HepG2 (cell line): ENCODE measurements around the gene SBK1. TPM values are rescaled to one million over a fixed set of nuclear protein-coding genes. Genes with fewer than 3 reads are reported as not detected.

Experiments
- ATF3 ChIP-seq: sonication (generic); formaldehyde crosslinking; IDR thresholded peaks from 2 replicates; pipeline ENCODE4 v1.4.0; 2020; ENCODE audit warnings: missing genetic modification reagents
- BHLHE40 ChIP-seq: IDR thresholded peaks from 2 replicates; pipeline ENCODE4 v1.6.1; 2011; ENCODE audit warnings: low read length, improper control_type of control experiment
- BRF2 ChIP-seq: sonication (generic); formaldehyde crosslinking; IDR thresholded peaks from 2 replicates; pipeline ENCODE4 v1.8.1; 2022; ENCODE audit warnings: mild to moderate bottlenecking, missing genetic modification reagents
- HINFP ChIP-seq: sonication (generic); formaldehyde crosslinking; IDR thresholded peaks from 2 replicates; pipeline ENCODE4 v1.4.0; 2020; ENCODE audit warnings: low read depth, mild to moderate bottlenecking, missing genetic modification reagents
- HNF1A ChIP-seq, 2 experiments: sonication (generic) in 1 of 2; formaldehyde crosslinking in 1 of 2; IDR thresholded peaks; 2 replicates each; pipeline versions ENCODE4 v1.4.0 to v1.6.1; 2016 to 2020; ENCODE audit warnings: borderline replicate concordance in 1 of 2, low read depth in 1 of 2, mild to moderate bottlenecking in 1 of 2, missing genetic modification reagents in 1 of 2
- KLF9 ChIP-seq: IDR thresholded peaks from 2 replicates; pipeline ENCODE4 v1.6.1; 2016; ENCODE audit warnings: low read depth
- MAFG ChIP-seq: sonication (generic); formaldehyde crosslinking; IDR thresholded peaks from 2 replicates; pipeline ENCODE4 v1.5.1; 2020; ENCODE audit warnings: mild to moderate bottlenecking, missing genetic modification reagents
- MXD1 ChIP-seq: sonication (generic); formaldehyde crosslinking; IDR thresholded peaks from 2 replicates; pipeline ENCODE4 v1.4.0; 2020; ENCODE audit warnings: mild to moderate bottlenecking, missing genetic modification reagents
- RAD21 ChIP-seq: fragments of 450-650 bp; formaldehyde crosslinking; IDR thresholded peaks from 2 replicates; pipeline ENCODE4 v1.5.0; 2020; ENCODE audit warnings: mild to moderate bottlenecking
- REPIN1 ChIP-seq: sonication (generic); formaldehyde crosslinking; IDR thresholded peaks from 2 replicates; pipeline ENCODE4 v1.8.0; 2022; ENCODE audit warnings: missing genetic modification reagents, low read depth, mild to moderate bottlenecking, borderline replicate concordance
- SALL1 ChIP-seq: sonication (generic); formaldehyde crosslinking; IDR thresholded peaks from 2 replicates; pipeline ENCODE4 v1.8.0; 2022; ENCODE audit warnings: mild to moderate bottlenecking, missing genetic modification reagents
- SKI ChIP-seq: fragments of 450-650 bp; IDR thresholded peaks from one replicate; pipeline ENCODE4 v1.6.1; 2018; ENCODE audit warnings: mild to moderate bottlenecking; ENCODE audit not compliant: partially characterized antibody
- SOX5 ChIP-seq: IDR thresholded peaks from 2 replicates; pipeline ENCODE4 v1.6.1; 2016; ENCODE audit warnings: borderline replicate concordance
- ZGPAT ChIP-seq: IDR thresholded peaks from 2 replicates; pipeline ENCODE4 v1.6.1; 2016; ENCODE audit warnings: mild to moderate bottlenecking
- ZNF10 ChIP-seq: sonication (generic); formaldehyde crosslinking; IDR thresholded peaks from 2 replicates; pipeline ENCODE4 v1.4.0; 2020; ENCODE audit warnings: mild to moderate bottlenecking, low read depth, missing genetic modification reagents, borderline replicate concordance
- ZNF317 ChIP-seq: sonication (generic); formaldehyde crosslinking; IDR thresholded peaks from 2 replicates; pipeline ENCODE4 v1.5.0; 2020; ENCODE audit warnings: mild to moderate bottlenecking, missing genetic modification reagents
- ZNF441 ChIP-seq: sonication (generic); formaldehyde crosslinking; IDR thresholded peaks from 2 replicates; pipeline ENCODE4 v1.7.0; 2021; ENCODE audit warnings: missing genetic modification reagents, borderline replicate concordance
- ZNF501 ChIP-seq: sonication (generic); formaldehyde crosslinking; IDR thresholded peaks from 2 replicates; pipeline ENCODE4 v1.5.1; 2020; ENCODE audit warnings: mild to moderate bottlenecking, moderate library complexity, missing genetic modification reagents
- ZNF546 ChIP-seq: sonication (generic); formaldehyde crosslinking; conservative IDR thresholded peaks from 2 replicates; pipeline ENCODE4 v1.8.1; 2023; ENCODE audit warnings: mild to moderate bottlenecking, missing genetic modification reagents
- ZSCAN12 ChIP-seq: sonication (generic); formaldehyde crosslinking; IDR thresholded peaks from 2 replicates; pipeline ENCODE4 v1.9.0; 2021; ENCODE audit warnings: mild to moderate bottlenecking, missing genetic modification reagents
- polyA plus RNA-seq, 8 experiments: library from polyadenylated mRNA; depleted of rRNA in 3 of 8; stranded (reverse) in 7 of 8; unstranded in 1 of 8; fragments of >200 nt; fragmentation: Illumina TruSeq in 4 of 8; extraction: Trizol in 4 of 8; gene quantifications; 2 replicates each; pipeline versions ENCODE4 v1.2.1 to v1.2.3, GENCODE V29; 2011 to 2016; ENCODE audit warnings: low read depth in 4 of 8, missing spikeins in 1 of 8, mixed read lengths in 1 of 8; ENCODE audit not compliant: insufficient read depth in 1 of 8
- total RNA-seq, 5 experiments: library from RNA; depleted of rRNA; stranded (reverse); fragments of >200 nt; fragmentation: Illumina TruSeq; extraction: Trizol; gene quantifications; 2 replicates each; pipeline ENCODE4 v1.2.3, GENCODE V29; 2016; ENCODE audit warnings: low read depth in 1 of 5

SBK1 gene
- total and polyA plus RNA-seq, 2 of the 13 experiments (the other 11 are each of a cell fraction or from before 2014, with no cell fraction given): 0.15 to 0.17 TPM

GRCh38 chr16:28317040-28317880 lies 24.9 kb downstream of the SBK1 start (continued):
- TF ChIP-seq HNF1A (IDR thresholded peaks at IDR 0.05; ENCODE audit: low read depth): no peak
- no peak for TF ChIP-seq HNF1A (CRISPR knock-in tag; IDR thresholded peaks at IDR 0.05; ENCODE audit: borderline replicate concordance)
- TF ChIP-seq HINFP (CRISPR knock-in tag): 0 out of 2 replicates have a peak, but pooled peaks have one; percentile 19
- TF ChIP-seq BHLHE40: no peak
- TF ChIP-seq ZSCAN12 (CRISPR knock-in tag): no peak
- 0 out of 2 replicates have a peak, but pooled peaks have one; percentile 42 for TF ChIP-seq ZNF10 (CRISPR knock-in tag)
- no peak for TF ChIP-seq ATF3 (CRISPR knock-in tag)
- TF ChIP-seq RAD21 (CRISPR knock-in tag): peak; percentile 80
- TF ChIP-seq SALL1 (CRISPR knock-in tag): peak; percentile 58; the same call in 1 of the 2 replicates
- no peak for TF ChIP-seq ZNF317 (CRISPR knock-in tag)
- TF ChIP-seq BRF2: no peak
- TF ChIP-seq ZNF441: no peak
- TF ChIP-seq ZNF546 (CRISPR knock-in tag): no peak
- 0 out of 2 replicates have a peak, but pooled peaks have one; percentile 49 for TF ChIP-seq MXD1 (CRISPR knock-in tag)
- TF ChIP-seq REPIN1 (CRISPR knock-in tag): no peak; the same call in 1 of the 2 replicates
- TF ChIP-seq ZNF501: no peak; the same call in 1 of the 2 replicates
- no peak for TF ChIP-seq MAFG (CRISPR knock-in tag)
- TF ChIP-seq SKI: no peak
- TF ChIP-seq SOX5: no peak
- TF ChIP-seq KLF9 (CRISPR knock-in tag): no peak
- TF ChIP-seq ZGPAT: no peak; the same call in 1 of the 2 replicates
